Type B pancreatic cell (in vitro differentiated cells): ENCODE results near the gene WNT3. TPM values are rescaled to one million over a fixed set of nuclear protein-coding genes. Genes with fewer than 3 reads are reported as not detected.

ENCODE experiments used
- DNase-seq: peaks from one replicate; pipeline ENCODE4 v3.0.0; 2021; ENCODE audit warnings: mixed read lengths; ENCODE audit not compliant: unreplicated experiment; ENCODE audit errors: extremely low spot score
- H3K27ac Mint-ChIP-seq: 2 replicates; pipeline ENCODE4 v1.8.0; 2021; ENCODE audit warnings: mild to moderate bottlenecking, mixed read lengths
- H3K27me3 Mint-ChIP-seq: 2 replicates; pipeline ENCODE4 v1.8.0; 2021; ENCODE audit warnings: mixed read lengths
- H3K36me3 Mint-ChIP-seq: 2 replicates; pipeline ENCODE4 v1.8.0; 2021; ENCODE audit warnings: mixed read lengths
- H3K4me1 Mint-ChIP-seq: one replicate; pipeline ENCODE4 v1.8.0; 2021; ENCODE audit warnings: mixed read lengths; ENCODE audit not compliant: unreplicated experiment
- H3K4me3 Mint-ChIP-seq: 2 replicates; pipeline ENCODE4 v1.8.0; 2021; ENCODE audit warnings: mild to moderate bottlenecking, mixed read lengths
- H3K9me3 Mint-ChIP-seq: 2 replicates; pipeline ENCODE4 v1.8.0; 2021; ENCODE audit warnings: mixed read lengths
- total RNA-seq: library from RNA; stranded (reverse); gene quantifications from 2 replicates; pipeline ENCODE4 v1.2.1, GENCODE V29; 2021; ENCODE audit warnings: low replicate concordance
- TF ChIP-seq, protein P1 (sequence below): fragments of 200-600 bp; sonication (generic); conservative IDR thresholded peaks from 2 replicates; pipeline ENCODE4 v1.5.0; 2021; ENCODE audit warnings: antibody characterized with exemption, mild to moderate bottlenecking

The WNT3 gene
- total RNA-seq, 1 donor from 2014 or later: 14.1 TPM

DNA sequence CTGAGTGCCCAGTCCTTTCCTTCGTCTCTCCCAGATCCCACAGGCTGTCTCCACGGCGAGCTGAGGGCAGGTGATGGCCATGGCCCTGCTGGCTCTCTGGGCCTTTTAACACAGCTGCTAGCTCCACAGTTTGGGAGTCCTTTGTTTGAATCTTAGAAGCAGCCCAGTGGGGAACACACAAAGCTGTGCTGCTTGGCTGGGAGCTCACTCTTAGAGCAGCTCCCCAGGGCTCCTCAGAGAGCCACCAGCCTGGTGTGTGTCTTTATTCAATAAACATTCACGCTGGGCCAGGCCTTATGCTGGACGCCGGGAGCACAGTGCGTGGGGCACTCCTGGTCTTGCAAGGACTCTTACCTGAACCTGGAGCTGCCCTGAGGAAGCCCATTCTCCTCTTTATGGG lies 29.7 kb downstream of the WNT3 start:
- Mint-ChIP-seq H3K27ac (peak overlapping the region; percentile 51), H3K4me1 (peaks cover 14% of the 10 kb centered on the region), H3K27me3 (peaks cover 5% of the 10 kb centered on the region), H3K4me3 (no peak overlapping the region), H3K36me3 (peaks cover 10% of the 10 kb centered on the region), H3K9me3 (no peaks in the 10 kb centered on the region)
- no peak for DNase-seq
- TF ChIP-seq, protein P1, sequence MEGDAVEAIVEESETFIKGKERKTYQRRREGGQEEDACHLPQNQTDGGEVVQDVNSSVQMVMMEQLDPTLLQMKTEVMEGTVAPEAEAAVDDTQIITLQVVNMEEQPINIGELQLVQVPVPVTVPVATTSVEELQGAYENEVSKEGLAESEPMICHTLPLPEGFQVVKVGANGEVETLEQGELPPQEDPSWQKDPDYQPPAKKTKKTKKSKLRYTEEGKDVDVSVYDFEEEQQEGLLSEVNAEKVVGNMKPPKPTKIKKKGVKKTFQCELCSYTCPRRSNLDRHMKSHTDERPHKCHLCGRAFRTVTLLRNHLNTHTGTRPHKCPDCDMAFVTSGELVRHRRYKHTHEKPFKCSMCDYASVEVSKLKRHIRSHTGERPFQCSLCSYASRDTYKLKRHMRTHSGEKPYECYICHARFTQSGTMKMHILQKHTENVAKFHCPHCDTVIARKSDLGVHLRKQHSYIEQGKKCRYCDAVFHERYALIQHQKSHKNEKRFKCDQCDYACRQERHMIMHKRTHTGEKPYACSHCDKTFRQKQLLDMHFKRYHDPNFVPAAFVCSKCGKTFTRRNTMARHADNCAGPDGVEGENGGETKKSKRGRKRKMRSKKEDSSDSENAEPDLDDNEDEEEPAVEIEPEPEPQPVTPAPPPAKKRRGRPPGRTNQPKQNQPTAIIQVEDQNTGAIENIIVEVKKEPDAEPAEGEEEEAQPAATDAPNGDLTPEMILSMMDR: no peak

DNA sequence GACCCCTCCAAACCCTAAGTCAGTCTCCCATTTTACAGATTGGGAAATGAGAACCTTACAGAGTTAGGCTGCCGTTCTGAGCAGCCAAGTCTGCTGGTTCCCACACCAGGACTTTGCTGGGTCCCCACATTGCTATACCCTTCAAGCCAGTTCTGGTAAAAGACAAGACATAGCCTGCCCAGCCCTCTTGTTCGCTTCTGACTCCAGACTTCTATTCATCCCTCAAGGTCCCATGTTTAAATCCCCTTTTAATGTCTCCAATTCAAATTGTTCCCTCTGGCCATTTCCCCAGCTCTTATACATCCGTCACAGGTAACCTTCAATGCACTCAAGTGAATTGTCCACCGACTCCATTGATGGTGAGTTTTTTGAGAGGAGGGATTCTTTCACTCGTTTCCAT lies 30.2 kb downstream of the WNT3 start:
- DNase-seq: no peak
- peaks cover 9% of the 10 kb centered on the region for H3K36me3 Mint-ChIP-seq
- peak overlapping the region; percentile 51 for H3K27ac Mint-ChIP-seq
- H3K9me3 Mint-ChIP-seq: no peaks in the 10 kb centered on the region
- TF ChIP-seq, protein P1: no peak
- H3K4me3 Mint-ChIP-seq: no peak overlapping the region
- H3K27me3 Mint-ChIP-seq: peaks cover 1% of the 10 kb centered on the region
- H3K4me1 Mint-ChIP-seq: peaks cover 19% of the 10 kb centered on the region

DNA sequence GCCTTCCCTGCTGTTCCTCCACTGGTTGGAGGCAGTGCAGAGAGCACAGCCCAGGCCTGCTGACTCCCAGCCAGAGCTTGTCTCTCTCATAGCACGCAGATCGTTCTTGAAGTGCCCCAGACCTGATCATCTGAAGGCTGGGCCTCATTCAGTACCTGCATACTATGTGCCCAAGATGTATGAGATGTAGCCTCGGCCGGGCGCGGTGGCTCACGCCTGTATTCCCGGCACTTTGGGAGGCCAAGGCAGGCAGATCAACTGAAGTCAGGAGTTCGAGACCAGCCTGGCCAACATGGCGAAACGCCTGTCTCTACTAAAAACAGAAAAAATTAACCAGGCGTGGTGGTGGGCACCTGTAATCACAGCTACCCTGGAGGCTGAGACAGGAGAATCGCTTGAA lies 31.0 kb downstream of the WNT3 start:
- Mint-ChIP-seq H3K4me1 (peaks cover 19% of the 10 kb centered on the region), H3K4me3 (no peak overlapping the region), H3K9me3 (no peaks in the 10 kb centered on the region), H3K27ac (no peak overlapping the region), H3K36me3 (peaks cover 9% of the 10 kb centered on the region), H3K27me3 (no peaks in the 10 kb centered on the region)
- no peak for DNase-seq
- TF ChIP-seq, protein P1: no peak

DNA sequence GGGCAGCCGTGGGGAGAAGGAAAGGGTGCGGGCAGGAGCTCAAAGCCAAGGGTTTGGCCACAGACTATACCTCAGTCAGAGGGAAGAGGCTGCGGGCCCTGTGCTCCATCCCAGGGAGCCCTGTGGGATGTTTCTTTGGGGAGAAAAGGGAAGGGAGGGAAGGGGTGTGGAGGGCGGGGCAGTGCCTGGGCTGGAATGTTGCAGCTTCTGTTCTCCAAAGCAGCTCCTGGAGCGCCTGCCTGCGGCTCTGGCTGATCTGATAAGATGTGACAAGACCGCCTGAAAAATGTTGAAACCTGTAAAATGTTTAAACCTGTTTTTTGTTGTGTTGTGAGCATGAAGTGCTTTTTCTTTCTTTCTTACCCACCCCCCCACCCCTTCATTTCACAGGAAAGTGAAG lies 32.8 kb downstream of the WNT3 start:
- H3K4me3 Mint-ChIP-seq: no peak overlapping the region
- TF ChIP-seq, protein P1: no peak
- DNase-seq: no peak
- no peaks in the 10 kb centered on the region for H3K27me3 Mint-ChIP-seq
- peaks cover 5% of the 10 kb centered on the region for H3K36me3 Mint-ChIP-seq
- H3K4me1 Mint-ChIP-seq: peaks cover 19% of the 10 kb centered on the region
- H3K27ac Mint-ChIP-seq: peak overlapping the region; percentile 81
- H3K9me3 Mint-ChIP-seq: no peaks in the 10 kb centered on the region

DNA sequence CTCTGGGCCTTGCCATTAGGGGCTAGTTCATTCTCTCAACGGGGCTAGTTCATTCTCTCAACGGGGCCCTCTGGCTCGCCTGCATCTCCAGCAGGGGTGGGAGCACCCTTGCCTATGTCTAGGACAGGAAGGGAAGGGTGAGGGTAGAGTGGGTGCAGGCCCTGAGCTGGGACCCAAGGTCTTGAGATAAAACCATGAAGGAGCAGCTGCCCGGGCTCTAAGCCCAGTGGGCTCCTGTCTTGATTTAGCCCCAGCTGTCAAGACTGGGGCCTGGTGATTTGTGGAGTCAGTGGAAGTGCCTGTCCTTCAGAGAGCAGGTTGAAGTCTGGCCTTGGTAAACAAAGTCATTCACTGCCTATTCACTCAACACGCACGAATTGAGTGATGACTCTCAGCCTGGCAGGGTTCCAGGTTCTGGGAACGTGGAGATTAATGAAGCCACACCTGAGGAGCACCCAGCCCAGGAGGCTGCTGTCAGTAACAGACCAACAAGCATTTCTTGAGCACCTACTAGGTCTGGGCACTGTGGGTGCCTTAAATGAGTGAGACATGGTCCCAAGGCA lies 35.4 kb downstream of the WNT3 start:
- Mint-ChIP-seq H3K9me3 (no peaks in the 10 kb centered on the region), H3K4me1 (peaks cover 23% of the 10 kb centered on the region), H3K27me3 (no peaks in the 10 kb centered on the region), H3K27ac (peak overlapping the region; percentile 83), H3K36me3 (no peaks in the 10 kb centered on the region), H3K4me3 (no peak overlapping the region)
- DNase-seq: no peak
- TF ChIP-seq, protein P1: no peak
